ENCODE measurements around the gene LHFPL2. TPM values are rescaled to one million over a fixed set of nuclear protein-coding genes. Genes with fewer than 3 reads are reported as not detected.

The LHFPL2 gene
- total and polyA plus RNA-seq, 4 donors = 6.5 to 49.4 (median 47.7) TPM

GRCh38 chr5:78634229-78634628, 14.3 kb downstream of the LHFPL2 start:
- DNase-seq (no peak), ATAC-seq (ENCODE audit: insufficient read depth, low FRiP score) (no peak)
- Histone ChIP-seq H3K36me3 (ENCODE audit: control insufficient read depth in 4 of 4, insufficient read depth in 4 of 4, low read length in 4 of 4) (peaks cover 8 to 22% (median 10%) of the 10 kb centered on the region in 4 donors), H3K9me3 (ENCODE audit: control insufficient read depth in 4 of 4, insufficient read depth in 3 of 4, low read length in 3 of 4) (peaks cover 0 to 4% (median 0%) of the 10 kb centered on the region in 4 donors), H3K4me1 (ENCODE audit: control insufficient read depth in 5 of 5, insufficient read depth in 5 of 5, low read length in 5 of 5) (peaks cover 10 to 42% (median 18%) of the 10 kb centered on the region in 5 donors), H3K4me3 (no peak overlapping the region), H3K27me3 (ENCODE audit: control insufficient read depth in 3 of 3, insufficient read depth in 3 of 3, low read length in 2 of 3) (no peaks in the 10 kb centered on the region), H3K9ac (ENCODE audit: insufficient read depth in 1 of 2, low read length in 2 of 2) (no peak overlapping the region), H3K27ac (ENCODE audit: low read depth in 1 of 2, low read length in 1 of 2) (no peak overlapping the region)
- WGBS, 2 donors = 76 to 85% methylated on average over 5 of the region's 5 CpGs
- TF ChIP-seq, protein P1, sequence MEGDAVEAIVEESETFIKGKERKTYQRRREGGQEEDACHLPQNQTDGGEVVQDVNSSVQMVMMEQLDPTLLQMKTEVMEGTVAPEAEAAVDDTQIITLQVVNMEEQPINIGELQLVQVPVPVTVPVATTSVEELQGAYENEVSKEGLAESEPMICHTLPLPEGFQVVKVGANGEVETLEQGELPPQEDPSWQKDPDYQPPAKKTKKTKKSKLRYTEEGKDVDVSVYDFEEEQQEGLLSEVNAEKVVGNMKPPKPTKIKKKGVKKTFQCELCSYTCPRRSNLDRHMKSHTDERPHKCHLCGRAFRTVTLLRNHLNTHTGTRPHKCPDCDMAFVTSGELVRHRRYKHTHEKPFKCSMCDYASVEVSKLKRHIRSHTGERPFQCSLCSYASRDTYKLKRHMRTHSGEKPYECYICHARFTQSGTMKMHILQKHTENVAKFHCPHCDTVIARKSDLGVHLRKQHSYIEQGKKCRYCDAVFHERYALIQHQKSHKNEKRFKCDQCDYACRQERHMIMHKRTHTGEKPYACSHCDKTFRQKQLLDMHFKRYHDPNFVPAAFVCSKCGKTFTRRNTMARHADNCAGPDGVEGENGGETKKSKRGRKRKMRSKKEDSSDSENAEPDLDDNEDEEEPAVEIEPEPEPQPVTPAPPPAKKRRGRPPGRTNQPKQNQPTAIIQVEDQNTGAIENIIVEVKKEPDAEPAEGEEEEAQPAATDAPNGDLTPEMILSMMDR (IDR thresholded peaks at IDR 0.05; ENCODE audit: control extremely low read depth, extremely low read depth) = no peak

DNA sequence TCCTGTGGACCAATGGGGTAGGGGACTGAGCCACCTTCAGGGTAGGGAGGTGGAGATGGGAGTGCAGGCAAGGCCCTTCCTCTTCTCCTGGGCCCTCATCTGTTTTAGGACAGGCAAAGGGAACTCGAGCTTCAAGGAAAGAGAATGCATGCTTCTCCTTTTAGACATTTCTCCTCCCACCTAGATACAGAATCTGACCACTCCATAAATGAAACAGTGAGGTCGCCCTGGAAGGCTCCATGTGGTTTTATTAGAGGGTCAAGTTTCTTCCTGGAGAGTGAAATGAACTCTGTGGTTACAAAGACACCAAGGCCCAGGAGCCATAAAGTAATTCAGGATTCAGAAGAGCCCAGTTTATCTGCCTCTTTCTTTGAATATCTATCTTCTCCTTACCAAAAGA, 14.9 kb downstream of the LHFPL2 start:
- no peak overlapping the region for H3K27ac ChIP-seq (ENCODE audit: low read depth in 1 of 2, low read length in 1 of 2)
- ATAC-seq (ENCODE audit: insufficient read depth, low FRiP score) (no peak), DNase-seq (no peak)
- H3K9me3 ChIP-seq (ENCODE audit: control insufficient read depth in 4 of 4, insufficient read depth in 3 of 4, low read length in 3 of 4) = peaks cover 0 to 4% (median 0%) of the 10 kb centered on the region in 4 donors
- H3K27me3 ChIP-seq (ENCODE audit: control insufficient read depth in 3 of 3, insufficient read depth in 3 of 3, low read length in 2 of 3) = no peaks in the 10 kb centered on the region
- H3K4me1 ChIP-seq (ENCODE audit: control insufficient read depth in 5 of 5, insufficient read depth in 5 of 5, low read length in 5 of 5) = peaks cover 5 to 39% (median 13%) of the 10 kb centered on the region in 5 donors
- H3K4me3 ChIP-seq = no peak overlapping the region
- H3K36me3 ChIP-seq (ENCODE audit: control insufficient read depth in 4 of 4, insufficient read depth in 4 of 4, low read length in 4 of 4) = peaks cover 8 to 22% (median 10%) of the 10 kb centered on the region in 4 donors
- H3K9ac ChIP-seq (ENCODE audit: insufficient read depth in 1 of 2, low read length in 2 of 2) = no peak overlapping the region
- TF ChIP-seq, protein P1 (IDR thresholded peaks at IDR 0.05; ENCODE audit: control extremely low read depth, extremely low read depth) = no peak
- WGBS, 2 donors = 68% methylated on average over 2 of the region's 2 CpGs

DNA sequence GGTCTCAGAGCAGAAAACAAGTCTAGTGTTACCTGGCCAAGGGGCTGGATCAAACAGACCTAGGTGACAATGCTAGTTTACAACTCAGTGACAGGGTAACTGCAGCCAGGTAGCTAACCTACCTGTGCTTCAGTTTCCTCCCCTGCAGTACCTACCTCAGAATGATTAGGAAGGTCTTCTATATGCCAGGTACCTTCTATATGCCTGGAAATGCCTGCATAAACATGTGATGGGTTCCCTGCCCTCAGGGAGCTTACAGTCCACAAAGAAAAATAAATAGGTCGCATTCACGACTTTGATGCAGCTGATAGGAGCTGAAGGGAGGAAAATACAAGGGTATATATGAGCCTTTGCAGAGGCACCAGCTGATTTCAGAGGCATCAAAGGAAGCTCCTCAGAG, 16.1 kb downstream of the LHFPL2 start:
- Histone ChIP-seq H3K27ac (ENCODE audit: low read depth in 1 of 2, low read length in 1 of 2) (no peak overlapping the region), H3K36me3 (ENCODE audit: control insufficient read depth in 4 of 4, insufficient read depth in 4 of 4, low read length in 4 of 4) (peaks cover 8 to 31% (median 14%) of the 10 kb centered on the region in 4 donors), H3K4me1 (ENCODE audit: control insufficient read depth in 5 of 5, insufficient read depth in 5 of 5, low read length in 5 of 5) (peaks cover 0 to 32% (median 10%) of the 10 kb centered on the region in 5 donors), H3K27me3 (ENCODE audit: control insufficient read depth in 3 of 3, insufficient read depth in 3 of 3, low read length in 2 of 3) (no peaks in the 10 kb centered on the region), H3K9me3 (ENCODE audit: control insufficient read depth in 4 of 4, insufficient read depth in 3 of 4, low read length in 3 of 4) (peaks cover 0 to 4% (median 0%) of the 10 kb centered on the region in 4 donors), H3K9ac (ENCODE audit: insufficient read depth in 1 of 2, low read length in 2 of 2) (no peak overlapping the region), H3K4me3 (no peak overlapping the region)
- TF ChIP-seq, protein P1 (IDR thresholded peaks at IDR 0.05; ENCODE audit: control extremely low read depth, extremely low read depth) = no peak
- DNase-seq (no peak), ATAC-seq (ENCODE audit: insufficient read depth, low FRiP score) (no peak)
- 94 to 95% methylated on average over 2 of the region's 2 CpGs for WGBS, 2 donors

DNA sequence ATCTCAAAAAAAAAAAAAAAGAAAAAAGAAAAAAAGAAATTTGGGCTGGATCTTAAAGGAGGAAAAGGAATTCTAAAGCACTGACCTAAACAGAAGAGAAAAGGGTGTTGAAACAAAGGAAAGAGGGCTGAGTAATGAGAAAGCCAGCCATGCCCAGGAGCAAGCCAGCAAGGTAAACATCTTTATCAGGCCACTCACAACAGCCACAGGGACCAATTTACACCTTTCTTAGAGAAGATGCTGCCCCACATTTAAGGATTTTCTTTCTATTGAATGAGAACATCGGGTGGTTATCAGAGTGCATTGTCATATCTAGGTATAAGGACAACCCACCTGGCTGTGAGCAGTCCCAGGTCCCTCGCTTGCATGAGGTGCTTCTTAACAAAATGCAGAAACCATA, 16.6 kb downstream of the LHFPL2 start:
- WGBS, 2 donors = 95% methylated on average over 2 of the region's 2 CpGs
- H3K4me1 ChIP-seq (ENCODE audit: control insufficient read depth in 5 of 5, insufficient read depth in 5 of 5, low read length in 5 of 5) = peaks cover 0 to 34% (median 10%) of the 10 kb centered on the region in 5 donors
- H3K27me3 ChIP-seq (ENCODE audit: control insufficient read depth in 3 of 3, insufficient read depth in 3 of 3, low read length in 2 of 3) = no peaks in the 10 kb centered on the region
- TF ChIP-seq, protein P1 (IDR thresholded peaks at IDR 0.05; ENCODE audit: control extremely low read depth, extremely low read depth) = no peak
- DNase-seq (no peak), ATAC-seq (ENCODE audit: insufficient read depth, low FRiP score) (no peak)
- no peak overlapping the region for H3K4me3 ChIP-seq
- peaks cover 0 to 4% (median 0%) of the 10 kb centered on the region in 4 donors for H3K9me3 ChIP-seq (ENCODE audit: control insufficient read depth in 4 of 4, insufficient read depth in 3 of 4, low read length in 3 of 4)
- no peak overlapping the region for H3K27ac ChIP-seq (ENCODE audit: low read depth in 1 of 2, low read length in 1 of 2)
- H3K9ac ChIP-seq (ENCODE audit: insufficient read depth in 1 of 2, low read length in 2 of 2) = no peak overlapping the region
- H3K36me3 ChIP-seq (ENCODE audit: control insufficient read depth in 4 of 4, insufficient read depth in 4 of 4, low read length in 4 of 4) = peaks cover 8 to 31% (median 14%) of the 10 kb centered on the region in 4 donors
